ENCODE measurements around the gene ENPP5. TPM values are rescaled to one million over a fixed set of nuclear protein-coding genes. Genes with fewer than 3 reads are reported as not detected.
"Not testable (repeated sequence)": the region's sequence is repeated elsewhere in the genome, so short reads cannot be mapped to it uniquely, and the experiment has no call there.

ENPP5 gene
- total RNA-seq, 2 experiments from 2014 or later: 0.50 to 1.6 TPM

- ChIA-PET POLR2A (no interaction called here), CTCF (ENCODE audit: unreplicated experiment) (no interaction called here)
- Histone ChIP-seq H3K36me3 (ENCODE audit: insufficient read depth, low read length) (0 out of 2 replicates have a peak, but pooled peaks cover 3% of the 10 kb centered on the region), H2AFZ (ENCODE audit: low read length) (no peak overlapping the region), H3K4me2 (ENCODE audit: low read length) (no peak overlapping the region; the same call in 1 of the 2 replicates), H3K9me3 (ENCODE audit: low read length) (no peaks in the 10 kb centered on the region), H3K4me1 (ENCODE audit: insufficient read depth, low read length, poor library complexity, severe bottlenecking) (peaks cover 21% of the 10 kb centered on the region), H3K79me2 (ENCODE audit: insufficient read depth, low read depth, low read length) (peaks cover 72% of the 10 kb centered on the region), H4K20me1 (ENCODE audit: insufficient read depth, low read length) (peaks cover 9% of the 10 kb centered on the region; the same call in 1 of the 2 replicates), H3K27ac (ENCODE audit: low read depth, low read length, poor library complexity, severe bottlenecking) (no peak overlapping the region), H3K9me2 (ENCODE audit: insufficient read depth, low read length) (no peaks in the 10 kb centered on the region), H3K4me3 (ENCODE audit: low read depth, low read length, poor library complexity, severe bottlenecking) (no peak overlapping the region)
- no peak for DNase-seq (ENCODE audit: low spot score)
- TF ChIP-seq EZH2phosphoT487 (IDR thresholded peaks at IDR 0.05; ENCODE audit: borderline replicate concordance, low read depth, low read length): no peak
- no peak for TF ChIP-seq CTCF (conservative IDR thresholded peaks at IDR 0.05; ENCODE audit: low read length)
- intact Hi-C loops (cut with micrococcal nuclease; ENCODE audit: unreplicated experiment): loop anchor here (10.0 kb wide), 1 partner anchor 521 kb away; the partner anchor contains the start of genes CYP39A1 and SLC25A27
- no TSS peak for BruUV-seq (replicated peaks)
These were observed 36.6 kb downstream of the ENPP5 start for GRCh38 chr6:46134216-46134615.

- not testable (repeated sequence) for BruUV-seq (replicated peaks)
These were observed 39.5 kb downstream of the ENPP5 start for GRCh38 chr6:46131291-46131690.

GRCh38 chr6:46130666-46131065 is 40.1 kb downstream of the ENPP5 start:
- POLR2A ChIA-PET: interaction anchor here (0.7 kb wide), 2 partner anchors 511 to 1885 kb away, joined by 3 to 4 read pairs; no protein-coding TSS in a partner anchor
- Histone ChIP-seq H4K20me1 (ENCODE audit: insufficient read depth, low read length) (no peaks in the 10 kb centered on the region), H3K4me1 (ENCODE audit: insufficient read depth, low read length, poor library complexity, severe bottlenecking) (peaks cover 18% of the 10 kb centered on the region), H3K9me2 (ENCODE audit: insufficient read depth, low read length) (no peaks in the 10 kb centered on the region), H3K79me2 (ENCODE audit: insufficient read depth, low read depth, low read length) (peaks cover 46% of the 10 kb centered on the region), H3K4me3 (ENCODE audit: low read depth, low read length, poor library complexity, severe bottlenecking) (peak overlapping the region; percentile 84), H3K27ac (ENCODE audit: low read depth, low read length, poor library complexity, severe bottlenecking) (peak overlapping the region; percentile 57), H3K36me3 (ENCODE audit: insufficient read depth, low read length) (0 out of 2 replicates have a peak, but pooled peaks cover 3% of the 10 kb centered on the region), H3K4me2 (ENCODE audit: low read length) (peak overlapping the region; percentile 85), H3K9me3 (ENCODE audit: low read length) (no peaks in the 10 kb centered on the region), H2AFZ (ENCODE audit: low read length) (peak overlapping the region; percentile 93)
- no TSS peak for BruUV-seq (replicated peaks)
- peak; percentile 23 for DNase-seq (ENCODE audit: low spot score)
- intact Hi-C loops (cut with micrococcal nuclease; ENCODE audit: unreplicated experiment): loop anchor here (10.0 kb wide), 1 partner anchor 524 kb away; the partner anchor contains the start of genes CYP39A1 and SLC25A27
- CTCF ChIA-PET (ENCODE audit: unreplicated experiment): interaction anchor here (0.5 kb wide), 2 partner anchors 246 to 1874 kb away, joined by 3 to 4 read pairs; no protein-coding TSS in a partner anchor
- TF ChIP-seq EZH2phosphoT487 (IDR thresholded peaks at IDR 0.05; ENCODE audit: borderline replicate concordance, low read depth, low read length): no peak
- TF ChIP-seq CTCF (conservative IDR thresholded peaks at IDR 0.05; ENCODE audit: low read length): no peak

More at GRCh38 chr6:46131291-46131690, 39.5 kb downstream of the ENPP5 start:
- DNase-seq (ENCODE audit: low spot score); H3K9me2 ChIP-seq (ENCODE audit: insufficient read depth, low read length); H2AFZ ChIP-seq (ENCODE audit: low read length); H3K36me3 ChIP-seq (ENCODE audit: insufficient read depth, low read length); H3K9me3 ChIP-seq (ENCODE audit: low read length); H3K27ac ChIP-seq (ENCODE audit: low read depth, low read length, poor library complexity, severe bottlenecking); POLR2A ChIA-PET; H3K4me3 ChIP-seq (ENCODE audit: low read depth, low read length, poor library complexity, severe bottlenecking); H3K4me2 ChIP-seq (ENCODE audit: low read length); H4K20me1 ChIP-seq (ENCODE audit: insufficient read depth, low read length): not testable (repeated sequence)
- Histone ChIP-seq H3K79me2 (ENCODE audit: insufficient read depth, low read depth, low read length) (peaks cover 52% of the 10 kb centered on the region), H3K4me1 (ENCODE audit: insufficient read depth, low read length, poor library complexity, severe bottlenecking) (peaks cover 18% of the 10 kb centered on the region)
- CTCF ChIA-PET (ENCODE audit: unreplicated experiment): interaction anchor here (0.5 kb wide), 1 partner anchor 1875 kb away, joined by 4 read pairs; no protein-coding TSS in a partner anchor
- intact Hi-C loops (cut with micrococcal nuclease; ENCODE audit: unreplicated experiment): loop anchor here (10.0 kb wide), 1 partner anchor 524 kb away; the partner anchor contains the start of genes CYP39A1 and SLC25A27
